ENCODE measurements around the gene FSIP1.
A peak's percentile ranks its signal among the peaks of the same experiment; 100 is the strongest.

FSIP1 gene

GRCh38 chr15:39792025-39792843 is 9.6 kb upstream of the FSIP1 start:
- no peak for TF ChIP-seq CTCF (IDR thresholded peaks at IDR 0.05; ENCODE audit: low read depth, low read length, missing control alignments)
- Histone ChIP-seq H3K27ac (no peak overlapping the region), H3K27me3 (replicated peaks) (no peaks in the 10 kb centered on the region), H3K36me3 (replicated peaks) (no peaks in the 10 kb centered on the region), H3K4me3 (ENCODE audit: low read depth, low read length) (no peak overlapping the region)
- in situ Hi-C loops (cut with HindIII; ENCODE audit: low pct_ligation_motif_present, low sequenced_read_pairs) = no loop called here
- peak; percentile 16 for DNase-seq

GRCh38 chr15:39789736-39790135 is 7.1 kb upstream of the FSIP1 start:
- Histone ChIP-seq H3K27ac (no peak overlapping the region), H3K36me3 (replicated peaks) (no peaks in the 10 kb centered on the region), H3K4me3 (ENCODE audit: low read depth, low read length) (no peak overlapping the region), H3K27me3 (replicated peaks) (no peaks in the 10 kb centered on the region)
- TF ChIP-seq CTCF (IDR thresholded peaks at IDR 0.05; ENCODE audit: low read depth, low read length, missing control alignments) = no peak
- in situ Hi-C loops (cut with HindIII; ENCODE audit: low pct_ligation_motif_present, low sequenced_read_pairs) = no loop called here
- no peak for DNase-seq

- no peak for TF ChIP-seq CTCF (IDR thresholded peaks at IDR 0.05; ENCODE audit: low read depth, low read length, missing control alignments)
- H3K27ac ChIP-seq = peak overlapping the region; percentile 15
- no peak overlapping the region for H3K4me3 ChIP-seq (ENCODE audit: low read depth, low read length)
- DNase-seq = no peak
- no peaks in the 10 kb centered on the region for H3K36me3 ChIP-seq (replicated peaks)
- H3K27me3 ChIP-seq (replicated peaks) = no peaks in the 10 kb centered on the region
- in situ Hi-C loops (cut with HindIII; ENCODE audit: low pct_ligation_motif_present, low sequenced_read_pairs) = no loop called here
Observed at GRCh38 chr15:39788800-39789565, 6.3 kb upstream of the FSIP1 start.

- H3K4me3 ChIP-seq (ENCODE audit: low read depth, low read length) = no peak overlapping the region
- DNase-seq = no peak
- no peaks in the 10 kb centered on the region for H3K27me3 ChIP-seq (replicated peaks)
- no peaks in the 10 kb centered on the region for H3K36me3 ChIP-seq (replicated peaks)
- no peak overlapping the region for H3K27ac ChIP-seq
- in situ Hi-C loops (cut with HindIII; ENCODE audit: low pct_ligation_motif_present, low sequenced_read_pairs) = no loop called here
- no peak for TF ChIP-seq CTCF (IDR thresholded peaks at IDR 0.05; ENCODE audit: low read depth, low read length, missing control alignments)
Observed at GRCh38 chr15:39788108-39788507, 5.5 kb upstream of the FSIP1 start.

GRCh38 chr15:39787479-39787878 is 4.8 kb upstream of the FSIP1 start:
- H3K27me3 ChIP-seq (replicated peaks) = no peaks in the 10 kb centered on the region
- H3K27ac ChIP-seq = no peak overlapping the region
- DNase-seq = no peak
- H3K4me3 ChIP-seq (ENCODE audit: low read depth, low read length) = no peak overlapping the region
- no peaks in the 10 kb centered on the region for H3K36me3 ChIP-seq (replicated peaks)
- no peak for TF ChIP-seq CTCF (IDR thresholded peaks at IDR 0.05; ENCODE audit: low read depth, low read length, missing control alignments)
- in situ Hi-C loops (cut with HindIII; ENCODE audit: low pct_ligation_motif_present, low sequenced_read_pairs) = no loop called here

Measured in brain microvascular endothelial cell (primary cell).